NCI-H1048 (cell line): ENCODE results near the gene SFXN5.

Experiments used
- DNase-seq: peaks from one replicate; lab custom pipeline; 2025; lab: John Stamatoyannopoulos, UW

The SFXN5 gene

GRCh38 chr2:72975017-72975416, 96.5 kb downstream of the SFXN5 start:
- DNase-seq: no peak

- DNase-seq: no peak
Measured at GRCh38 chr2:72974436-72974754, 97.1 kb downstream of the SFXN5 start.

GRCh38 chr2:72973566-72974435, 97.7 kb downstream of the SFXN5 start:
- no peak for DNase-seq

- DNase-seq: no peak
Measured at GRCh38 chr2:72973137-72973535, 98.4 kb downstream of the SFXN5 start.

GRCh38 chr2:72972352-72973136, 99.0 kb downstream of the SFXN5 start:
- no peak for DNase-seq

GRCh38 chr2:72971036-72971435, 100.5 kb downstream of the SFXN5 start:
- DNase-seq: no peak

- no peak for DNase-seq
Measured at GRCh38 chr2:72969706-72970105, 101.8 kb downstream of the SFXN5 start.

- DNase-seq: no peak
Measured at GRCh38 chr2:72968286-72968685, 103.2 kb downstream of the SFXN5 start.

- no peak for DNase-seq
Measured at GRCh38 chr2:72965770-72966450, 105.6 kb downstream of the SFXN5 start.

GRCh38 chr2:72965016-72965415, 106.5 kb downstream of the SFXN5 start:
- DNase-seq: no peak

GRCh38 chr2:72964146-72964525, 107.4 kb downstream of the SFXN5 start:
- no peak for DNase-seq

- DNase-seq: no peak
Measured at GRCh38 chr2:72963423-72964145, 107.9 kb downstream of the SFXN5 start.

GRCh38 chr2:72962911-72963310, 108.6 kb downstream of the SFXN5 start:
- no peak for DNase-seq

- no peak for DNase-seq
Measured at GRCh38 chr2:72961853-72962468, 109.6 kb downstream of the SFXN5 start.

- DNase-seq: no peak
Measured at GRCh38 chr2:72961036-72961720, 110.3 kb downstream of the SFXN5 start.

- no peak for DNase-seq
Measured at GRCh38 chr2:72959995-72960981, 111.2 kb downstream of the SFXN5 start.

- no peak for DNase-seq
Measured at GRCh38 chr2:72959554-72959953, 112.0 kb downstream of the SFXN5 start.

- no peak for DNase-seq
Measured at GRCh38 chr2:72958542-72959385, 112.7 kb downstream of the SFXN5 start.

- DNase-seq: no peak
Measured at GRCh38 chr2:72956936-72957335, 114.6 kb downstream of the SFXN5 start.
